Upper lobe of left lung (tissue), 6 donors: ENCODE measurements around the gene SLC38A3. TPM values are rescaled to one million over a fixed set of nuclear protein-coding genes. Genes with fewer than 3 reads are reported as not detected.

Source experiments
- ATAC-seq, 2 donors: fragments of 200-7000 bp; cut with Tn5 transposase; one replicate each; pipeline ENCODE4 v1.9.1; 2022; ENCODE audit warnings: mild to moderate bottlenecking in 2 of 2, moderate library complexity in 2 of 2; ENCODE audit not compliant: low FRiP score in 2 of 2
- DNase-seq, 2 donors: peaks; one replicate each; pipeline ENCODE4 v3.0.0-alpha.2; 2019 to 2020
- H3K27ac ChIP-seq, 4 donors: fragments of 200-600 bp; sonication (generic); one replicate each; pipeline ENCODE4 v1.5.1; 2016 to 2019
- H3K27me3 ChIP-seq, 4 donors: fragments of 200-600 bp; sonication (generic); one replicate each; pipeline ENCODE4 v1.5.1; 2017 to 2019
- H3K36me3 ChIP-seq, 4 donors: fragments of 200-600 bp; sonication (generic); one replicate each; pipeline ENCODE4 v1.5.1; 2016 to 2019
- H3K4me1 ChIP-seq, 4 donors: fragments of 200-600 bp; sonication (generic); one replicate each; pipeline ENCODE4 v1.5.1; 2018 to 2019
- H3K4me3 ChIP-seq, 4 donors: fragments of 200-600 bp; sonication (generic); one replicate each; pipeline ENCODE4 v1.5.1; 2017 to 2019; ENCODE audit warnings: mild to moderate bottlenecking in 2 of 4, moderate library complexity in 1 of 4
- H3K9me3 ChIP-seq, 4 donors: fragments of 200-600 bp; sonication (generic); one replicate each; pipeline ENCODE4 v1.5.1; 2018 to 2019
- EP300 ChIP-seq, 4 donors: sonication (generic); formaldehyde crosslinking; IDR thresholded peaks; one replicate each; pipeline ENCODE4 v1.5.1; 2017; ENCODE audit warnings: antibody characterized with exemption in 4 of 4, control low read depth in 2 of 4
- POLR2A ChIP-seq, 4 donors: fragments of 450-650 bp; IDR thresholded peaks; one replicate each; pipeline ENCODE4 v1.5.1; 2016 to 2017; ENCODE audit warnings: antibody characterized with exemption in 4 of 4, mild to moderate bottlenecking in 2 of 4
- POLR2AphosphoS5 ChIP-seq, 2 donors: sonication (generic); formaldehyde crosslinking; IDR thresholded peaks; one replicate each; pipeline ENCODE4 v1.5.1; 2017; ENCODE audit warnings: antibody characterized with exemption in 2 of 2
- WGBS, 2 donors: methylation state at CpG; one replicate each; pipeline ENCODE4 v1.1.5; 2017 to 2018; 5-methylcytosine and 5-hydroxymethylcytosine counted together
- total RNA-seq, 6 donors: library from RNA; depleted of rRNA in 4 of 6; stranded (reverse); fragments of >200 nt in 4 of 6; gene quantifications; one replicate each; pipeline versions ENCODE4 v1.1.0 to v1.2.1, GENCODE V29; 2016 to 2021
- TF ChIP-seq, protein P1 (sequence below), 6 experiments: fragments of 450-650 bp in 4 of 6; fragments of 200-600 bp in 2 of 6; sonication (generic) in 2 of 6; IDR thresholded peaks; one replicate each; pipeline ENCODE4 v1.5.1; 2016 to 2019; ENCODE audit warnings: antibody characterized with exemption in 6 of 6
- donor health status: DM: no; HTN: no; CAD: no; lungs with moderate emphysema.
- donor health status: DM: no; HTN: yes; CAD: no; lungs with severe emphysema.

SLC38A3 gene
- total RNA-seq, 6 donors from 2014 or later, result 0.15 to 0.17 TPM; not detected in 4

DNA sequence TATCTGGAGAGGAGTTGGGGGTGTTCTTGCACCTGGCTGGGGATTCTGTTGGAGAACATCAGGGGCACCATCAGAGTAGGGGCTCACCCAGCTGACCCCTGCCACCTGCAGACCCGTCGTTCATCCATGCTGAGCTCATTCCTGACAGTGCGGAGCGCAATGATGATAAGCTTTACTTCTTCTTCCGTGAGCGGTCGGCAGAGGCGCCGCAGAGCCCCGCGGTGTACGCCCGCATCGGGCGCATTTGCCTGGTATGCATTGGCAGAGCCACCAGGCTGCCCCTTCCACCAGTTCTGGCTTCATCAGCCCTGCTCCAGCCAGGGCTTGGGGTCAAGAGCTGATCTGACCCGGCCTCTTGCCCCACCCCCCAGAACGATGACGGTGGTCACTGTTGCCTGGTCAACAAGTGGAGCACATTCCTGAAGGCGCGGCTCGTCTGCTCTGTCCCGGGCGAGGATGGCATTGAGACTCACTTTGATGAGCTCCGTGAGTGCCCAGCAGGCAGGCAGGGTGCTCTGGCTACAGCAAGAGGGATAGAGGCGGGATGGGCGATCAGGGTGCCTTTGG, 22.5 kb upstream of the SLC38A3 start:
- no peak overlapping the region for H3K4me3 ChIP-seq
- no peaks in the 10 kb centered on the region for H3K9me3 ChIP-seq
- no peaks in the 10 kb centered on the region for H3K4me1 ChIP-seq
- H3K27ac ChIP-seq, result no peak overlapping the region
- DNase-seq (peak in 1 of 2 donors; percentile 80), ATAC-seq (no peak)
- H3K36me3 ChIP-seq, result peaks cover 0 to 66% (median 28%) of the 10 kb centered on the region in 4 donors
- 89 to 94% methylated on average over 25 to 26 of the region's 26 CpGs for WGBS, 2 donors
- no peak for TF ChIP-seq EP300 (IDR thresholded peaks at IDR 0.05)
- TF ChIP-seq, protein P1, sequence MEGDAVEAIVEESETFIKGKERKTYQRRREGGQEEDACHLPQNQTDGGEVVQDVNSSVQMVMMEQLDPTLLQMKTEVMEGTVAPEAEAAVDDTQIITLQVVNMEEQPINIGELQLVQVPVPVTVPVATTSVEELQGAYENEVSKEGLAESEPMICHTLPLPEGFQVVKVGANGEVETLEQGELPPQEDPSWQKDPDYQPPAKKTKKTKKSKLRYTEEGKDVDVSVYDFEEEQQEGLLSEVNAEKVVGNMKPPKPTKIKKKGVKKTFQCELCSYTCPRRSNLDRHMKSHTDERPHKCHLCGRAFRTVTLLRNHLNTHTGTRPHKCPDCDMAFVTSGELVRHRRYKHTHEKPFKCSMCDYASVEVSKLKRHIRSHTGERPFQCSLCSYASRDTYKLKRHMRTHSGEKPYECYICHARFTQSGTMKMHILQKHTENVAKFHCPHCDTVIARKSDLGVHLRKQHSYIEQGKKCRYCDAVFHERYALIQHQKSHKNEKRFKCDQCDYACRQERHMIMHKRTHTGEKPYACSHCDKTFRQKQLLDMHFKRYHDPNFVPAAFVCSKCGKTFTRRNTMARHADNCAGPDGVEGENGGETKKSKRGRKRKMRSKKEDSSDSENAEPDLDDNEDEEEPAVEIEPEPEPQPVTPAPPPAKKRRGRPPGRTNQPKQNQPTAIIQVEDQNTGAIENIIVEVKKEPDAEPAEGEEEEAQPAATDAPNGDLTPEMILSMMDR (IDR thresholded peaks at IDR 0.05), result no peak
- no peaks in the 10 kb centered on the region for H3K27me3 ChIP-seq

DNA sequence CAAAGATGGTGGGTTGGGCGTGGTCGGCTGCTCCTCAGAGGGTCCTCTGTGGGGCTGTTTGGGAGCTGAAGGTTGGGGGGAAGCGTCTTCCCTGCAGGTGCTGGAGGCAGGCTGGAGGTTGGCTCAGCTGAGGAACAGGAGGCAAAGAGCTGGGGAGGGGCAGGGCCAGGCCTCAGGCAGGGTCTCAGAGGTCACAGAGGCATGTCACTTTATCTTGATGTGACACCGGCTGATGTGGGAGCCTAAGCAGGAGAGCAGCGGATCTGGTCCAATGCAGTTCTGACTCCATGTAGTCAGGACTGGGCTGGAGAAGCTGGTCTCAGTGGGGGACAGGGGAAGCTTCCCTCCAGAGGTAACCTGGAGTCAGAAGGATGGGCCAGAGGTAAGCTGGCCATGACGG, 21.3 kb upstream of the SLC38A3 start:
- no peak for TF ChIP-seq EP300 (IDR thresholded peaks at IDR 0.05)
- no peak for TF ChIP-seq POLR2AphosphoS5 (IDR thresholded peaks at IDR 0.05)
- TF ChIP-seq, protein P1 (IDR thresholded peaks at IDR 0.05), result no peak
- no peak for TF ChIP-seq POLR2A (IDR thresholded peaks at IDR 0.05)
- 84 to 91% methylated on average over 5 to 6 of the region's 6 CpGs for WGBS, 2 donors
- ATAC-seq, result no peak

DNA sequence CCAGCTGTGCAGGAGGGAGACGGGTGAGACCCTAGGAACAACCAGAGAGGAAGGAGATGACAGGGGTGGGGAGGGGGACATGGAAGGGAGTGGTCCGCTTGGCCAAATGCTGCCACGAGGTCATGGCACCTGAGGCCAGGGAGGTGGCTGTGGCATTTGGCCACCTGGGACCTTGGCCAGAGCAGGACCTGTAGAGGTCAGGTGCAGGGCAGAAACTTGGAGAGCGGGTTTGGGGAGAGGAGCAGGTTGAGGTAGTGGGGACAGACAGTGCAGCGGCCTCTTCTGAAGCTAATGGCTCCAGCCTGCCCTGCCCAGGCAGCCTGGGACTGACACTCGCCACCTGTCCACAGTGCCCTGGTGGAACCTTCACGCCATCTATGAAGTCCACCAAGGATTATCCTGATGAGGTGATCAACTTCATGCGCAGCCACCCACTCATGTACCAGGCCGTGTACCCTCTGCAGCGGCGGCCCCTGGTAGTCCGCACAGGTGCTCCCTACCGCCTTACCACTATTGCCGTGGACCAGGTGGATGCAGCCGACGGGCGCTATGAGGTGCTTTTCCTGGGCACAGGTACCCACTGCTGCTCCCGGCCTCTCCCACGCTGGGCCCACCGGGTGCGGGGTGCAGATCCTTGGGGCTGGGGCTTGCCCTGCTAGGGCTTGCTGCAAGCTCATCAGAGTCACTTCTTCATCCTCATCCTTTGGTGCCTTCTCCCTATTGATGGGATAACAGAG, 20.7 kb upstream of the SLC38A3 start:
- peak in 1 of 2 donors; percentile 68 for DNase-seq

More for the DNA sequence above, 21.3 kb upstream of the SLC38A3 start:
- no peaks in the 10 kb centered on the region for H3K27me3 ChIP-seq
- no peaks in the 10 kb centered on the region for H3K9me3 ChIP-seq
- DNase-seq, result no peak
- H3K36me3 ChIP-seq, result peaks cover 0 to 76% (median 31%) of the 10 kb centered on the region in 4 donors
- no peak overlapping the region for H3K4me3 ChIP-seq
- peaks cover 0 to under 1% (median 0%) of the 10 kb centered on the region in 4 donors for H3K4me1 ChIP-seq
- no peak overlapping the region for H3K27ac ChIP-seq

DNA sequence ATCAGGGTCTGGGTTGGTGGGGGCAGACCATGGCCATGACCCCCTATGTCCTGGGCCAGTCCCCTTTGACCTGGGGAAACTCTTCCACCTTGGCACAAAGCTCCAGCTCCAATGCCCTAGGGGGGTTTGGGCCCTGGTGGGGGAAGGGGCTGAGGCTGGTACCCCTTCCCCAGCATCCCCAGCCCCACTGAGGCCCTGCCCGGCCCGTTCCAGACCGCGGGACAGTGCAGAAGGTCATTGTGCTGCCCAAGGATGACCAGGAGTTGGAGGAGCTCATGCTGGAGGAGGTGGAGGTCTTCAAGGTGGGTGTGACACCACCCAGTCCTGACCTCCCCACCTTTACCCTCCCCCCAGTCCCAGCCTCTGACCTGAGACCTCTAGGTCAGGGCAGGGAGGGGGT, 19.8 kb upstream of the SLC38A3 start:
- ATAC-seq, result no peak
- TF ChIP-seq EP300 (IDR thresholded peaks at IDR 0.05) (no peak), POLR2A (IDR thresholded peaks at IDR 0.05) (no peak), POLR2AphosphoS5 (IDR thresholded peaks at IDR 0.05) (no peak)
- TF ChIP-seq, protein P1 (IDR thresholded peaks at IDR 0.05), result no peak
- no peak for DNase-seq
- no peak overlapping the region for H3K27ac ChIP-seq
- no peak overlapping the region for H3K4me3 ChIP-seq
- no peaks in the 10 kb centered on the region for H3K27me3 ChIP-seq
- H3K4me1 ChIP-seq, result peaks cover 0 to 9% (median 0%) of the 10 kb centered on the region in 4 donors
- WGBS, 2 donors, result 93 to 100% methylated on average over 2 to 4 of the region's 4 CpGs
- H3K36me3 ChIP-seq, result peaks cover 0 to 75% (median 31%) of the 10 kb centered on the region in 4 donors
- no peaks in the 10 kb centered on the region for H3K9me3 ChIP-seq

More for the DNA sequence above, 20.7 kb upstream of the SLC38A3 start:
- peak in 1 of 2 donors; percentile 2 for ATAC-seq
- Histone ChIP-seq H3K4me1 (peaks cover 0 to 7% (median 0%) of the 10 kb centered on the region in 4 donors), H3K9me3 (no peaks in the 10 kb centered on the region), H3K36me3 (peaks cover 0 to 76% (median 31%) of the 10 kb centered on the region in 4 donors), H3K27ac (no peak overlapping the region), H3K4me3 (no peak overlapping the region), H3K27me3 (no peaks in the 10 kb centered on the region)
- TF ChIP-seq POLR2A (IDR thresholded peaks at IDR 0.05) (no peak), EP300 (IDR thresholded peaks at IDR 0.05) (no peak), POLR2AphosphoS5 (IDR thresholded peaks at IDR 0.05) (no peak)
- TF ChIP-seq, protein P1 (IDR thresholded peaks at IDR 0.05), result no peak
- WGBS, 2 donors, result 93 to 95% methylated on average over 19 to 21 of the region's 21 CpGs
